Rectal smooth muscle tissue (tissue), 1 donor: Measurements from ENCODE around the gene MSH3.
"Not testable (repeated sequence)": the region's sequence is repeated elsewhere in the genome, so short reads cannot be mapped to it uniquely, and the experiment has no call there.

Source experiments
- H3K27ac ChIP-seq: one replicate; pipeline ENCODE4 v1.7.0; 2013; ENCODE audit warnings: low read depth, low read length, inconsistent platforms
- H3K27me3 ChIP-seq: one replicate; pipeline ENCODE4 v1.7.0; 2013; ENCODE audit warnings: low read length; ENCODE audit not compliant: control insufficient read depth, insufficient read depth
- H3K36me3 ChIP-seq: one replicate; pipeline ENCODE4 v1.7.0; 2013; ENCODE audit warnings: low read length; ENCODE audit not compliant: control insufficient read depth, insufficient read depth
- H3K4me1 ChIP-seq: one replicate; pipeline ENCODE4 v1.7.0; 2013; ENCODE audit warnings: low read length; ENCODE audit not compliant: control insufficient read depth, insufficient read depth
- H3K4me3 ChIP-seq: one replicate; pipeline ENCODE4 v1.7.0; 2013; ENCODE audit warnings: low read length
- H3K9ac ChIP-seq: one replicate; pipeline ENCODE4 v1.7.0; 2013; ENCODE audit warnings: low read length

The MSH3 gene

GRCh38 chr5:80822640-80823039 lies 168.2 kb downstream of the MSH3 start:
- H3K4me3 ChIP-seq: no peak overlapping the region
- no peaks in the 10 kb centered on the region for H3K4me1 ChIP-seq
- H3K9ac ChIP-seq: no peak overlapping the region
- no peaks in the 10 kb centered on the region for H3K36me3 ChIP-seq
- H3K27me3 ChIP-seq: no peaks in the 10 kb centered on the region
- H3K27ac ChIP-seq: no peak overlapping the region

- H3K4me1 ChIP-seq, H3K36me3 ChIP-seq, H3K9ac ChIP-seq, H3K4me3 ChIP-seq, H3K27me3 ChIP-seq, H3K27ac ChIP-seq: not testable (repeated sequence)
These were observed 169.7 kb downstream of the MSH3 start for GRCh38 chr5:80824159-80824558.

- Histone ChIP-seq H3K9ac (no peak overlapping the region), H3K36me3 (no peaks in the 10 kb centered on the region), H3K27me3 (no peaks in the 10 kb centered on the region), H3K27ac (no peak overlapping the region), H3K4me1 (no peaks in the 10 kb centered on the region), H3K4me3 (no peak overlapping the region)
These were observed 171.5 kb downstream of the MSH3 start for GRCh38 chr5:80825786-80826460.

GRCh38 chr5:80834710-80835109 lies 180.3 kb downstream of the MSH3 start:
- Histone ChIP-seq H3K27ac (no peak overlapping the region), H3K4me1 (no peaks in the 10 kb centered on the region), H3K9ac (no peak overlapping the region), H3K27me3 (no peaks in the 10 kb centered on the region), H3K36me3 (no peaks in the 10 kb centered on the region), H3K4me3 (no peak overlapping the region)

GRCh38 chr5:80835128-80835527 lies 180.7 kb downstream of the MSH3 start:
- no peaks in the 10 kb centered on the region for H3K4me1 ChIP-seq

GRCh38 chr5:80837679-80838078 lies 183.2 kb downstream of the MSH3 start:
- no peaks in the 10 kb centered on the region for H3K27me3 ChIP-seq
- H3K4me1 ChIP-seq: no peaks in the 10 kb centered on the region
- H3K36me3 ChIP-seq: no peaks in the 10 kb centered on the region
- no peak overlapping the region for H3K4me3 ChIP-seq
- no peak overlapping the region for H3K9ac ChIP-seq
- no peak overlapping the region for H3K27ac ChIP-seq

More at GRCh38 chr5:80835128-80835527, 180.7 kb downstream of the MSH3 start:
- Histone ChIP-seq H3K9ac (no peak overlapping the region), H3K36me3 (no peaks in the 10 kb centered on the region), H3K27ac (no peak overlapping the region), H3K27me3 (no peaks in the 10 kb centered on the region), H3K4me3 (no peak overlapping the region)

GRCh38 chr5:80841026-80841797 lies 186.8 kb downstream of the MSH3 start:
- H3K9ac ChIP-seq, H3K27me3 ChIP-seq, H3K36me3 ChIP-seq, H3K4me1 ChIP-seq, H3K4me3 ChIP-seq, H3K27ac ChIP-seq: not testable (repeated sequence)

GRCh38 chr5:80846422-80846821 lies 192.0 kb downstream of the MSH3 start:
- not testable (repeated sequence) for H3K36me3 ChIP-seq

GRCh38 chr5:80850168-80850567 lies 195.7 kb downstream of the MSH3 start:
- H3K36me3 ChIP-seq, H3K27me3 ChIP-seq, H3K9ac ChIP-seq, H3K27ac ChIP-seq, H3K4me3 ChIP-seq, H3K4me1 ChIP-seq: not testable (repeated sequence)

More at GRCh38 chr5:80846422-80846821, 192.0 kb downstream of the MSH3 start:
- H3K27ac ChIP-seq, H3K27me3 ChIP-seq, H3K4me3 ChIP-seq, H3K9ac ChIP-seq, H3K4me1 ChIP-seq: not testable (repeated sequence)

GRCh38 chr5:80852331-80853245 lies 198.1 kb downstream of the MSH3 start:
- no peaks in the 10 kb centered on the region for H3K4me1 ChIP-seq
- H3K27me3 ChIP-seq: no peaks in the 10 kb centered on the region
- peaks cover 8% of the 10 kb centered on the region for H3K36me3 ChIP-seq
- no peak overlapping the region for H3K27ac ChIP-seq
- no peak overlapping the region for H3K9ac ChIP-seq
- H3K4me3 ChIP-seq: no peak overlapping the region

- H3K4me1 ChIP-seq: no peaks in the 10 kb centered on the region
- no peak overlapping the region for H3K4me3 ChIP-seq
- H3K36me3 ChIP-seq: peaks cover 8% of the 10 kb centered on the region
- H3K27me3 ChIP-seq: no peaks in the 10 kb centered on the region
- H3K27ac ChIP-seq: no peak overlapping the region
- H3K9ac ChIP-seq: no peak overlapping the region
These were observed 199.0 kb downstream of the MSH3 start for GRCh38 chr5:80853413-80853812.

- peaks cover 8% of the 10 kb centered on the region for H3K36me3 ChIP-seq
- no peak overlapping the region for H3K4me3 ChIP-seq
- H3K27me3 ChIP-seq: no peaks in the 10 kb centered on the region
- no peak overlapping the region for H3K9ac ChIP-seq
- H3K4me1 ChIP-seq: no peaks in the 10 kb centered on the region
- no peak overlapping the region for H3K27ac ChIP-seq
These were observed 200.1 kb downstream of the MSH3 start for GRCh38 chr5:80854583-80854982.
